GM18909 (cell line): ENCODE results near the gene FAM81A.
"Not testable (repeated sequence)": the region's sequence is repeated elsewhere in the genome, so short reads cannot be mapped to it uniquely, and the experiment has no call there.

Experiments used
- ATAC-seq: cut with Tn5 transposase; IDR thresholded peaks from one replicate; pipeline ENCODE4 v1.9.1; 2021; ENCODE audit warnings: mild to moderate bottlenecking; ENCODE audit not compliant: unreplicated experiment, poor library complexity

FAM81A gene

GRCh38 chr15:59420986-59421618 is 16.9 kb upstream of the FAM81A start:
- no peak for ATAC-seq

- ATAC-seq = no peak
Measured at GRCh38 chr15:59424616-59425015, 13.4 kb upstream of the FAM81A start.

- ATAC-seq = not testable (repeated sequence)
Measured at GRCh38 chr15:59428898-59429297, 9.1 kb upstream of the FAM81A start.

- no peak for ATAC-seq
Measured at GRCh38 chr15:59432389-59432788, 5.6 kb upstream of the FAM81A start.

- no peak for ATAC-seq
Measured at GRCh38 chr15:59434481-59434880, 3.5 kb upstream of the FAM81A start.

GRCh38 chr15:59436774-59437141 is 1.2 kb upstream of the FAM81A start:
- no peak for ATAC-seq

- ATAC-seq = no peak
Measured at GRCh38 chr15:59437142-59437816, 707 bp upstream of the FAM81A start.

- no peak for ATAC-seq
Measured at GRCh38 chr15:59438625-59439290, 772 bp downstream of the FAM81A start.

- no peak for ATAC-seq
Measured at GRCh38 chr15:59439576-59439975, 1.6 kb downstream of the FAM81A start.

GRCh38 chr15:59443341-59444072 is 5.5 kb downstream of the FAM81A start:
- ATAC-seq = no peak

- ATAC-seq = no peak
Measured at GRCh38 chr15:59444081-59444835, 6.3 kb downstream of the FAM81A start.

- no peak for ATAC-seq
Measured at GRCh38 chr15:59444980-59445545, 7.1 kb downstream of the FAM81A start.

- no peak for ATAC-seq
Measured at GRCh38 chr15:59446232-59446957, 8.4 kb downstream of the FAM81A start.

- no peak for ATAC-seq
Measured at GRCh38 chr15:59447367-59447766, 9.4 kb downstream of the FAM81A start.

GRCh38 chr15:59448871-59449270 is 10.9 kb downstream of the FAM81A start:
- ATAC-seq = no peak

GRCh38 chr15:59453474-59454215 is 15.7 kb downstream of the FAM81A start:
- no peak for ATAC-seq

- no peak for ATAC-seq
Measured at GRCh38 chr15:59456114-59456513, 18.1 kb downstream of the FAM81A start.

- no peak for ATAC-seq
Measured at GRCh38 chr15:59457103-59457502, 19.1 kb downstream of the FAM81A start.

GRCh38 chr15:59461521-59461920 is 23.5 kb downstream of the FAM81A start:
- ATAC-seq = no peak
